Stimulated activated CD4-positive, alpha-beta T cell treated with anti-CD3 and anti-CD28 coated beads, Interleukin-15, amount 100 ng/mL, for 48 hours (primary cell): ENCODE results near the gene MTCP1.

Experiments
- DNase-seq, 2 donors: peaks; one replicate each; pipeline ENCODE4 v3.0.0-alpha.2; 2020; ENCODE audit warnings: low read depth in 2 of 2

MTCP1 gene

GRCh38 chrX:155053656-155054055 lies 17.3 kb downstream of the MTCP1 start:
- DNase-seq, result no peak

DNA sequence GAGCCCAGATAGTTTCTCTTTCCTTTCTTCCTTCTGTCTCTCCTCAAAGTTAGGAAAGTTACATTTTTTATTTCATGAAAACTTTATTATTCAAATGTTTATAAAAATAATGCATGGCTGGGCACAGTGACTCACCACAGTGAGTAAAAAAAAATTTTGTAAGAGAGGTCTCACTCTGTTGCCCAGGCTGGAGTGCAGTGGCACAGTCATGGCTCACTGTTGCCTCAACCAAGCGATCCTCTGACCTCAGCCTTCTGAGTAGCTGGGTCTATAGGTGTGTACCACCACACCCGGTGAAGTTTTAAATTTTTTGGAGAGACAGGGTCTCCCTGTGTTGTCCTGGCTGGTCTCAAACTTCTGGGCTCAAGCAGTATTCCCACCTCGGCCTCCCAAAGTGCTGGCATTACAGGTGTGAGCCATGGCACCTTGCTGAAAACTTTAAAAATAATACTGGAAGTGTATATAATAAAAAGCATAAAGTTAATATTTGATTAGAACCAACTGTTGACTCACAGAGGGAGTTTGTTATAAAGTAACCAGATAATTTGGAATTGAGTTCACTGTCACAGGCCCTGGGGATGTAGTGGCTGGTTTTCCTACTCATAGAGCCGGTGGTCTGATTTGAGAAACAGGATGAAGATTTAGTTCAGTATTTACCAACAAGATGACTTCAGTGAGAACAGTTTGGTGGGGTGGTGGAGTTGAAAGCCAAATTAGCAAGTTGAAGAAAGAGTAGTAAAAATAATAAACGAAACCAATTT lies 18.0 kb downstream of the MTCP1 start:
- DNase-seq, result no peak

DNA sequence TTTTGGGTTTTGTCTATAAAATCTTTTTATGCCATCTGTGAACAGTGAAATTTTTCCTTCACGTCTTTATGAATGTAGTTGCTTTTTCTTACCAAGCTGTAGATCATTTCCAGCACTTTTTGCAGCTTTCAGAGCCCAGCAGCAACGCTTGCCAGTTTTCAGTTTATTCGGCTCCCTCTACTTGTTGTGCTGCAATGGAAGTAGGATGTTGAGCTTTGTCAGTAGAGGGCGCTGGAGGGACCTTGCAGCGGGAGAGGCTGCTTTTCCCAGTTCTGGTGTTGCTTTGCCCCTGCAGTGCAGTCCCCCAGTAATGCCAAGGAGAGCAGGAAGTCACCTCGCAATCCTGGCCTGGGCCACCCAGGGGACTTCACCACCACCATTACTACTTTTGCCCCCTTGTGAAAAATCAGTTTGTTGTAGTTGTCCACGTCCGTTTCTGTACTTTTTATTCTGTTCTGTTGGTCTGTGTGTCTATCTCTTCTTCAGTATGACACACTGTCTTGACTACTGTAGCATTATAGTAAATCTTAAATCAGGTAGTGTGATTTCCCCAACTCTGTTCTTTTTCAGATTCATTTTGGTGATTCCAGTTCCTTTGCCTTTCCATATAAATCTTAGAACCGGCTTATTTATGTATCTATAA lies 21.8 kb downstream of the MTCP1 start:
- peak in 1 of 2 donors; percentile 46 for DNase-seq

GRCh38 chrX:155046811-155047528 lies 24.0 kb downstream of the MTCP1 start:
- no peak for DNase-seq

DNA sequence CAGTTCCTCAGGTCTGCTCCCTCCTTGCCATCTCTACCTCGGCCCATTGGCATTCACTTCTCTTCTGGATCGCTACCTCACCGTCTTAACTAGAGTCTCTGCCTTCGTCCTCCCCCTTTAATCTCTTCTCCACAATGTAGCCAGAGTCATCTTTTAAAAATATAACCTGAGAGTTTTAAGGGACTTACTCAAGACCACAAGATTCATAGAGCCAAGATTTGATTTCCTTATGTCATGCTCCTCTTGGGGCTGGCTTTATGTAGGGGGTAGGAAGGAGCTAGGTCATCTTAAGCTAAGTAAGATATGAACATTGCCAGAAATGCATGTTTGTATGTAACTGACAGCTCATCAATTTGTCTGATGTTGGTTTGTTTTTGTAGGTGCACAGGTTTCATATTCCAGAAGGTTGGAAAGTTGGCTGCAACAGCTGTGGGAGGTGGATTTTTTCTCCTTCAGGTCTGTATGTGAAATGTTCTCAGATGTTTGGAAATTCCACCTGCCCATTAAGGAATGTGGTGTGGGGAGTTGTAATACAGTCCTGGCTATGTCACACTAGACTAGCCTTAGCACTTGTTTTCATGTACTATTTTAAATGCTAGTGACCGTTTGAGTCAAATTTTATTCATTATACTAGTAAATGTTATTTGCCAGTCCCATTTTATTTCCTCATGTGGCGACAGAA lies 24.7 kb downstream of the MTCP1 start:
- no peak for DNase-seq

DNA sequence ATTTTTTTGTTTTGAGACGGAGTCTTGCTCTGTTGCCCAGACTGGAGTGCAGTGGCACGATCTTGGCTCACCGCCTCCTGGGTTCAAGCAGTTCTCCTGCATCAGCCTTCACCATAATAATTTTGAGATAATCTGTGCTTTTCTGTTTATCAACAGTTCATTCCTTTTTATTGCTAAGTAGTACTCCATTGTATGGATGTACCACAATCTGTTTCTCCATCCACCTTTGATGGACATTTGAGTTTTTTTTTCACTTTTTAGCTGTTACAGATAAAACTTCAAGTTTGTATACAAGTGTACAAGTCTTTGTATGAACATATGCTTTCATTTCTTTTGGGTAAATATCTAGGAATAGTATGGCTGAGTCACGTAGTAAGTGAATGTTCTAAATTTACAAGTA lies 35.2 kb downstream of the MTCP1 start:
- no peak for DNase-seq

DNA sequence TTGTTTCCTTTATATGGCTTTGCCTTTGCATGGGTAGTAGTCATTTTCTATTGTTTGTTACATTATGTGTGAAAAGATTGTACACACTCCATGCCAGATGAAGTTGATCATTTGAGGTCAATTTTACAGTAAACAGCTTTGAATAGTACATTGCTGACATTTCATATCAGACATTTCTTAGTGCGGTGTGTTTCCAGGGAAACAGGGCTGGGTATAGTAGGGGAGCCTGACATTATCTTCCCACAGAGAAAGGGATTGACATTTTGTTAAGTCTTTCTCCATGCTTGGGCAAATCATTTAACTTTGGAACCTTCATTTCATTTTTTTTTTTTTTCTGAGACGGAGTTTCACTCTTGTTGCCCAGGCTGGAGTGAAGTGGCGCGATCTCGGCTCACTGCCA lies 39.3 kb downstream of the MTCP1 start:
- DNase-seq, result no peak

DNA sequence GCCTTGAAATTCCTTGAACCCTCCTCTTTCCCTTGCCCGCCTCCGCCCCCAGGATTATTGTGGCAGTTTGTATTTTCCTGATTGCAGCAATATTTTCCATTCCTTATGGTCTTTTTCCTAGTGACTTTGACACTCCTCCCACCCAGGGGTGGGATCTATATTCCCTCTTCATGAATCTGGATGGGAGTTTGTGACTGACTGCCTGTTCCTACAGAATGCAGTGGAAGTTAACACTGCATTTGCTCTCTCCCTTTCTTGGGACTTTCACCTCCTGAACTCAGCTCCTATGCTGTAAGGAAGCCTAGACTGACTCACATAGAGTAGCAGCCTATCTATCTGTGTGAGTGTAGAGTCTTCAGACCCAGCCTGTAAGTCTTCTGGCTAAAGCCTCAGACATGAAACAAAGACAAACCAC lies 42.1 kb downstream of the MTCP1 start:
- DNase-seq, result no peak

GRCh38 chrX:155028129-155028528 lies 42.8 kb downstream of the MTCP1 start:
- no peak for DNase-seq

- DNase-seq, result no peak
Observed at GRCh38 chrX:155027509-155028066, 43.3 kb downstream of the MTCP1 start.

- peak; percentile 84 to 88 for DNase-seq
Observed at GRCh38 chrX:155026727-155027508, 44.0 kb downstream of the MTCP1 start, which contains the start of gene FUNDC2. Gene FUNDC2 (plus strand): TSS chrX:155026844. CDS start chrX:155026939, 95 bp downstream.

- DNase-seq, result no peak
Observed at GRCh38 chrX:155026420-155026726, 44.6 kb downstream of the MTCP1 start.

DNA sequence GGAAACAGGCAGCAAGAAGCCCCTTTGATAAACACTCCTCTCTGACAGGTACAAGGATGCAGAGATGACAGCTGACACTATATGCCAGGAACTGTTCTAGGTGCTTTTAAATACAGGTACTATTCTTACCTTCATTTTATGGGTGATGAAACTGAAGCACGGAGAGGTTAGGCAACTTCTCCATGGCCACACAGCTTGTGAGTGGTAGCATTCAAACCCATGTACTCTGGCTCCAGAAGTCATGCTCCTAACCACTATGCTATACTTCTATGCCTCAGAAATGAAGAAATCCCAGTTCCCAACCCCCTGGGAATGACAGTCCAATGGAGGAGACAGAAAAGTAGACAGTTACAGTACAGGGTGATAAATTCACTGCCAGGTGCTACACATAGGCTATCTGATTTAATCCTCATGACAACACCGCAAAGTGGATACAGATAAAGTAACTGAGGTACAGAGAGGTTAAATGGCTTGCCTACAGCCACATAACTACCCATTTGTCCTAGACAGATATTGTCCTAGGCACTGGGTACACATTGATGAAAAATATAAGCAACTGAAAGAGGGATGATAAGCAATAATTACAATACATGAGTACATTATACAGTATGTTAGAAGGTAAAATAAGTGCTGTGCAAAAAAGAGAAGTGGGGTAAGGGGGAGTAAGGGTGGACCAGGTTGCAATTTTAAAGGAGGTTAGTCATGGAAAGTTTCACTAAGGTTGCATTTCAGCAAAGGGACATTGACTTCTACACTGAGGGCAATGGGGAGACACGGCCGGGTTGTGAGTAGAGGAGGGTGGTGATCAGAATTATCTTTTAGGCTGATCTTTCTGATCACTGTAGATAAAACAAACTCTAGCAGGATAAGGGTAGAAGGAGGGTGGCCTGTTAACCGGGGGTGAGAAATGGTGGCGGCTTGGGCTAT lies 46.8 kb downstream of the MTCP1 start:
- DNase-seq, result no peak

DNA sequence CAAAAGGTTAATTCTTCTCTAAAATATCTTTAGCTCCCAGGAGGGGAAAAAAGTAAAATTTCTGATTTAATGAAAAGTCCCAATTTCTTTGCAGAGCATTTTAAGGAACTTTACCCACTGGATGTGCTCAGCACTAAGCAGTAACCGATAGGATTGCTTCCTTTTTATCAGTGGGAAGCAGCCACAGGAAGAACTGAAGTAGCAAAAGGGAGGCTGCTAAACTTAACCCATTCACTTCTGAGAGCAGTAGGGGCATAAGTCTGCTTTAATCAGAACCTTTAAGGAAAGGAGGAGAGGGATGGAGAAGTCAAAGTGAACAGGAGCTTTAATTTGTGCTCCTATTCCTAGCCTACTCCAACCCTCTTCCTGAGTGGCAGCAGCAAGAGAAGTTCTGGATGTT lies 48.4 kb downstream of the MTCP1 start, which contains the start of gene F8:
F8 (minus strand) TSS at position 139 of the 400 bp plus-strand sequence. CDS start 171 bp downstream, outside the sequence.
- no peak for DNase-seq

DNA sequence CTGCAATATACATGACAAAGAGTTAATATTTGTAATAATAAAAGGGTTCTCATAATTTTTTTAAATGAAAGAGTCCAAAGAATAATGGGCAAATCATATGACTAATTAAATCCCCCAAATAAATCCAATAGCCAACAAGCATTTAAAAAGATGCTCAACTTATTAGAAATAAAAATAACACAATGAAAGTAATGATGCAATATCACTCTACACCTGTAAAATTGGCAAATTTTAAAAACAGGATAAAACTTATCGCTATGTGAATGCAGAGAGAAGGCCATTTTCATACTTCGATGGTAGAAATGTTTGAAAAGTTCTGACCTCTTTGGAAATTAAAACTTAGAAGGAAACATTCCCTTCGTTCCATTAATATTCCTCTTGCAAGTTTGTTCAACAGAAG lies 50.3 kb downstream of the MTCP1 start:
- DNase-seq, result no peak
